Mammary epithelial cell (primary cell): ENCODE data around the gene SNAPIN.

Experiments used
- EZH2 ChIP-seq: IDR thresholded peaks from 2 replicates; pipeline ENCODE4 v1.6.1; 2012; ENCODE audit warnings: low read length, inconsistent platforms, borderline replicate concordance
- TF ChIP-seq, protein P1 (sequence below), 2 donors: IDR thresholded peaks in 1 of 2; conservative IDR thresholded peaks in 1 of 2; 2 replicates each; pipeline ENCODE4 v1.5.1; 2011 to 2012; ENCODE audit warnings: inconsistent platforms in 2 of 2, low read length in 2 of 2, mild to moderate bottlenecking in 2 of 2, control low read depth in 1 of 2, low read depth in 1 of 2; ENCODE audit not compliant: insufficient read depth in 1 of 2; ENCODE audit errors: extremely low read depth in 1 of 2

DNA sequence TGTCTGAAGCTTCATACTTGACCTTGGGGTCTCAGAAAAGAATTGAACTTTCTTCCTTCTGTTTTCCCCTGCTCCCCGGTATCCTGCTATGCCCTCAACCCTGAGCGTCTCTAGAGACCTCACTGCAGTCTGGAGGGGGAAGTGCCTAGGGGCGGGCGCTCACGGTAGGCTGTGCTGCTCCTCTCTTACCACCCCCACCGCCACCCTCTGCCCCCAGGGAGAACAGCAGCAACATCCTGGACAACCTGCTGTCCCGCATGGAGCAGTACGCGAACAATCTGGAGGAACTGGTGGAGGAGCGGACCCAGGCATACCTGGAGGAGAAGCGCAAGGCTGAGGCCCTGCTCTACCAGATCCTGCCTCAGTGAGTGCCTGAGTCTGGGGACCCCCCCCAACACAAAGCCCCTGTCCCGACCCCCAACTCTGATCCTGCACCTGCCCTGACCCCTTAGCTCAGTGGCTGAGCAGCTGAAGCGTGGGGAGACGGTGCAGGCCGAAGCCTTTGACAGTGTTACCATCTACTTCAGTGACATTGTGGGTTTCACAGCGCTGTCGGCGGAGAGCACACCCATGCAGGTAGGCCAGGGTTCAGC is 30.3 kb downstream of the SNAPIN start:
- no peak for TF ChIP-seq EZH2
- TF ChIP-seq, protein P1, sequence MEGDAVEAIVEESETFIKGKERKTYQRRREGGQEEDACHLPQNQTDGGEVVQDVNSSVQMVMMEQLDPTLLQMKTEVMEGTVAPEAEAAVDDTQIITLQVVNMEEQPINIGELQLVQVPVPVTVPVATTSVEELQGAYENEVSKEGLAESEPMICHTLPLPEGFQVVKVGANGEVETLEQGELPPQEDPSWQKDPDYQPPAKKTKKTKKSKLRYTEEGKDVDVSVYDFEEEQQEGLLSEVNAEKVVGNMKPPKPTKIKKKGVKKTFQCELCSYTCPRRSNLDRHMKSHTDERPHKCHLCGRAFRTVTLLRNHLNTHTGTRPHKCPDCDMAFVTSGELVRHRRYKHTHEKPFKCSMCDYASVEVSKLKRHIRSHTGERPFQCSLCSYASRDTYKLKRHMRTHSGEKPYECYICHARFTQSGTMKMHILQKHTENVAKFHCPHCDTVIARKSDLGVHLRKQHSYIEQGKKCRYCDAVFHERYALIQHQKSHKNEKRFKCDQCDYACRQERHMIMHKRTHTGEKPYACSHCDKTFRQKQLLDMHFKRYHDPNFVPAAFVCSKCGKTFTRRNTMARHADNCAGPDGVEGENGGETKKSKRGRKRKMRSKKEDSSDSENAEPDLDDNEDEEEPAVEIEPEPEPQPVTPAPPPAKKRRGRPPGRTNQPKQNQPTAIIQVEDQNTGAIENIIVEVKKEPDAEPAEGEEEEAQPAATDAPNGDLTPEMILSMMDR (conservative IDR thresholded peaks at IDR 0.05 in 1 of 2, IDR thresholded peaks at IDR 0.05 in 1 of 2; ENCODE audit: extremely low read depth in 1 of 2, insufficient read depth in 1 of 2, low read depth in 1 of 2, low read length in 2 of 2), result no peak
